GM18498 (cell line): ENCODE data around the gene TRAPPC3.
"Not testable (repeated sequence)": the region's sequence is repeated elsewhere in the genome, so short reads cannot be mapped to it uniquely, and the experiment has no call there.

Experiments used
- ATAC-seq: cut with Tn5 transposase; IDR thresholded peaks from one replicate; pipeline ENCODE4 v1.9.1; 2021; ENCODE audit warnings: mild to moderate bottlenecking, moderate library complexity; ENCODE audit not compliant: unreplicated experiment

TRAPPC3 gene

GRCh38 chr1:36149237-36149972 is at the start of gene TRAPPC3:
Gene TRAPPC3, minus strand, starts transcription at chr1:36149486. Its CDS starts 108 bp downstream, at chr1:36149378.
- peak; percentile 92 for ATAC-seq

- ATAC-seq, result no peak
Measured at GRCh38 chr1:36198641-36199040, 49.4 kb upstream of the TRAPPC3 start.

GRCh38 chr1:36196805-36197204 is 47.5 kb upstream of the TRAPPC3 start:
- not testable (repeated sequence) for ATAC-seq

DNA sequence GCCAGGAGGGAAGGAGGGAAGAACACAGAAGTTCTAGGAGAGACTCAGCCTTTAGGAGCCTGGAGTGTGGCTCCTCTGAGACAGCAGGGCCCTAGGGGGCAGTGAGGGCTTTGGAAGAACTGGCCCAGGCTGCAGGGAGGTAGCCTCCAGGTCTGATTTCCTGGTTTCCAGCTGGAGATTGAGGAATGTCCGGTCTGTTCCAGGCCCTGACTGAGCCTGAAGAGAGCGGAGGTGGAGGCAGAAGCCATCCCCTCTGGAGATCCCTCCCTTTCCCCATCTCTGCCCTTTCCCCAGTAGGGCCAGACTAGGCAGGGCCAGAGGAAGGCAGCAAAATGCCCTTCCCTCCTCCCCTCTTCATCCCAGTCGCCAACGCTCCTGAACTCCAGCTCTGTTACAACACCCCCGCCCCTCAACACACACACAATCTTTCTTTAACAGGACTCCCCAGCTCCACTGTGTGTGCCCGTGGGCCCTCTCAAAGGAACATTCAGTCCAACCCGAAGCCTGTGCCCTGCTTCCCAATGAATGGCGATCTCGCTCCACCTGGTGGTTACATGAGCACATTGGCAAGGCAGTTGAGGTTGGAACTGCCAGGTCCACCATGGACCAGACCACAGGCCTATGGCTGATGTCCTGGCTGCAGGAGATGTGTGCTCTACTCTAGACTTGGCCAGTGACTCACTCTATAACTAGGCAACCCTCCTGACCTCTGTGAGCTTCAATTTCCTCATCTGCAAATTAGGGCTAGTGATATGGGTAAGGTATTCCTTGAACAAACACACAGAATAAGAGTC is 38.7 kb upstream of the TRAPPC3 start:
- ATAC-seq, result peak; percentile 68

DNA sequence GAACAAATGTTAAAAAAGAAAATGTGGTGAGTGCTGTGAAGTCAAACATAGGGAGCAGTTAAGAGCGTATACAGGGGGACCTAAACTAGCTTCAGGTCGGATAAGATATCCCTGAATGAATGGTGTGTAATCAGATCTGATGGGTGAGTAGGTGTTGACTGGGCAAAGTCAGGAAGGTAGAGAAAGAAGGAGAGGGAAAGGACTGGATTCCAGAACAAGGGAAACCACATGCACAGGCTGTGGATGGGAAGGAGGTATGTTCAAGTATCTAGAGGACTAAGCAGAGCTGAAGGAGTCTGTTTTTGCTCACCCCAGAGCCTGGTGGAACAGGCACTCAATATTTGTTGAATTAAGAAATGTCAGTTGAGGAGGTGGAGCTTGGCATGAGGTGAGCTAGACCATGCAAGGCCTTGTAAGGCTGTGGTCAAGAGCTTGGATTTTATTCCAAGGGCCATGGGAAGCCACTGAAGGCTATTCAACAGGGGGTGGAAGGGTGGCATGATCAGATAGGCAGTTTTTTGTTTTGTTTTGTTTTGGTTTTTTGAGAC is 34.1 kb upstream of the TRAPPC3 start:
- no peak for ATAC-seq

- ATAC-seq, result no peak
Measured at GRCh38 chr1:36182734-36183133, 33.4 kb upstream of the TRAPPC3 start.

- ATAC-seq, result no peak
Measured at GRCh38 chr1:36179220-36179600, 29.9 kb upstream of the TRAPPC3 start.

DNA sequence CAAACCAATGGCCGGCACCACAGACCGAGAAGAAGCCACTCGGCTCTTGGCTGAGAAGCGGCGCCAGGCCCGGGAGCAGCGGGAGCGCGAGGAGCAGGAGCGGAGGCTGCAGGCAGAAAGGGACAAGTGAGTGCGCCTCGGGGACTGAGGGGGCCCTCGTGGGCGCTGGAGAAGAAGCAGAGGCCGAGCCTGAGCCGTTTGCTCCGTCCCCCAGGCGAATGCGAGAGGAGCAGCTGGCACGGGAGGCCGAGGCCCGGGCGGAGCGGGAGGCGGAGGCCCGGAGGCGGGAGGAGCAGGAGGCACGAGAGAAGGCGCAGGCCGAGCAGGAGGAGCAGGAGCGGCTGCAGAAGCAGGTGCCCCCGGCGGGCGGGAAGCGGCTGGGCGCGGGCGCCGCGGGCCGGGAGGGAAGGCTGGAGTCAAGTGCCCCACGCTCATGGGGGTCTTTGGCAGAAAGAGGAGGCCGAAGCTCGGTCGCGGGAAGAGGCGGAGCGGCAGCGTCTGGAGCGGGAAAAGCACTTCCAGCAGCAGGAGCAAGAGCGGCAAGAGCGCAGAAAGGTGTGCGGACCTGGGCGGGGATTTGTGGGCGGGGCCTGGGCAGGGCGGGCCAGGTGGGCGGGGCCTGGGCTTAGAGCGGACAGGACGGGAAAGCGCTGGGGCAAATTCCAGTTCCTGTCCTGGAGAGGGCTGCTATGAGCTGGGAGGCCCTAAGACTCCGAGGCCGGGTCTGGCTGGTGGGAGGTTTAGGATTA is 29.4 kb upstream of the TRAPPC3 start:
- ATAC-seq, result no peak

DNA sequence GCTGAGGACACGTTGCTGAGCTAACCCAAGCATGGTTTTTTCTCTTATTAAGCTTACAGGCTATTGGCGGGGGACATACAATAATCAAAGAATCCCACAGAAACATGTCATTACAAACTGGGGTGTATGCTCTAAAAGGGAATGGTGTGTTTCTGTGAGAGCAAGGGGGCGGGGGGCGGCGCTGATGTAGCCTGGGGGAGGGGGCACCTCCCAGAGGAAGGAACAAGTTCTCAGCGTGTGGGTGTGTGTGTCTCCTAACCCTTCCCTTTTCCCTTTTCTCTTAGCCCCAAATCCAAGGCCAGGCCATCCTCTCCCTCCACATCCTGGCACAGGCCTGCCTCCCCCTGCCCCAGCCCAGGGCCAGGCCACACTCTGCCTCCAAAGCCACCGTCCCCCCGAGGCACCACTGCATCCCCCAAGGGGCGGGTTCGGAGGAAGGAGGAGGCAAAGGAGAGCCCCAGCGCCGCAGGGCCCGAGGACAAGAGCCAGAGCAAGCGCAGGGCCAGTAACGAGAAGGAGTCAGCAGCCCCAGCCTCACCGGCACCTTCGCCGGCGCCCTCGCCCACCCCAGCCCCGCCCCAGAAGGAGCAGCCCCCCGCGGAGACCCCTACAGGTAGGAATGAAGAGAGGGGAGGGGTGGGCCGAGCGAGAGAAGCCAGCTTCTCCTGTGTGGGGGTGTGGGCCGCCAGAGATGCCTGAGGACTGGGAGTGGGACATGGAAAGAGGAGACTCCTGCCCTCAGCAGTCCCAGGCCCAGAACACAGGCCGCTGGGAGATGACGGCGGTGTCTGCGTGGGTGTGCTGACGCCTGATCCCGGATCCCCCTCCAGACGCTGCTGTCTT is 28.5 kb upstream of the TRAPPC3 start:
- ATAC-seq, result no peak

DNA sequence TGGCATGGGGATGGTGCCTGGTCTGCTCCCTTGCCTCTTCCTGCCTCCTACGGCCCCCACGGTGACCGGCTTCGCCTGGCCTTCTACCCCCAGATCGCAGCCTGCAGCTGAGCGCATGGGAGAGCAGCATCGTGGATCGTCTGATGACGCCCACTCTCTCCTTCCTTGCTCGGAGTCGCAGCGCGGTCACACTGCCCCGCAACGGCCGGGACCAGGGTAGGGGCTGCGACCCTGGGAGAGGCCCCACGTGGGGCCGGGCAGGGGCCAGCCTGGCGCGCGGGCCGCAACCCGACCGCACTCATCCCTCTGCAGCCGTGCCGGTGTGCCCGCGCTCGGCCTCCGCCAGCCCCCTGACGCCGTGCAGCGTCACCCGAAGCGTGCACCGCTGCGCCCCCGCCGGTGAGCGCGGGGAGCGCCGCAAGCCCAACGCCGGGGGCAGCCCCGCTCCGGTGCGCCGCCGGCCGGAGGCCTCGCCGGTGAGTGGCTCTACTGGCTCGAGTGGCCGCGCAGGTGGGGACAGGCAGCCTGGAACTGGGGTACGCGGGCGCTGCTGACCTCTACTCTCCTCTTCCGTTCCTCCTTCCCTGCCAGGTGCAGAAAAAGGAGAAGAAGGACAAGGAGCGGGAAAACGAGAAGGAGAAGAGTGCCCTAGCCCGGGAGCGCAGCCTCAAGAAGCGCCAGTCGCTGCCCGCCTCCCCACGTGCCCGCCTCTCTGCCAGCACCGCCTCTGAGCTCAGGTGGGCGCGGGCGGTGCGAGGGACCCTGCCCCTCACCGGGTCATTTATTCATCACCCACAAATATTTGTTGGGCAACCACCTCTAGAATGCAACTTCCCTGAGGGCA is 27.0 kb upstream of the TRAPPC3 start:
- no peak for ATAC-seq

- ATAC-seq, result peak; percentile 52
Measured at GRCh38 chr1:36175137-36176095, 26.1 kb upstream of the TRAPPC3 start.

DNA sequence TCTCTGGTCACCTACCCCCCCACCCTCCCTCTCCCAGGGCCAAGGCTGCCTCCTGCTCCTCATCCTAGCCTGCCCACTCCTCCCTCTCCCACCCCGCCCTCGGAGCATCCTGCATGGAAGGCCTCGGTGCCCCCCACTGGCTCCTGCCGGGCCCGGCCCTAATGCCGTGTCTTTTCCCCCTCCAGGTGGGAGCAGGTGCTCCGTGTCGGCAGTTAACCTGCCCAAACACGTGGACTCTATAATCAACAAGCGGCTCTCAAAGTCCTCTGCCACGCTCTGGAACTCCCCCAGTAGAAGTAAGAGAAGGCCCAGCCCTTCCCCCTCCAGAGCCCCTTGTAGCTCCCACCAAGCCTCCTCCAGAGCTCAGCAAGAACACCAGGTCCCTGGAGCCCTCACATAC is 25.4 kb upstream of the TRAPPC3 start:
- no peak for ATAC-seq

- no peak for ATAC-seq
Measured at GRCh38 chr1:36172983-36173382, 23.7 kb upstream of the TRAPPC3 start.

DNA sequence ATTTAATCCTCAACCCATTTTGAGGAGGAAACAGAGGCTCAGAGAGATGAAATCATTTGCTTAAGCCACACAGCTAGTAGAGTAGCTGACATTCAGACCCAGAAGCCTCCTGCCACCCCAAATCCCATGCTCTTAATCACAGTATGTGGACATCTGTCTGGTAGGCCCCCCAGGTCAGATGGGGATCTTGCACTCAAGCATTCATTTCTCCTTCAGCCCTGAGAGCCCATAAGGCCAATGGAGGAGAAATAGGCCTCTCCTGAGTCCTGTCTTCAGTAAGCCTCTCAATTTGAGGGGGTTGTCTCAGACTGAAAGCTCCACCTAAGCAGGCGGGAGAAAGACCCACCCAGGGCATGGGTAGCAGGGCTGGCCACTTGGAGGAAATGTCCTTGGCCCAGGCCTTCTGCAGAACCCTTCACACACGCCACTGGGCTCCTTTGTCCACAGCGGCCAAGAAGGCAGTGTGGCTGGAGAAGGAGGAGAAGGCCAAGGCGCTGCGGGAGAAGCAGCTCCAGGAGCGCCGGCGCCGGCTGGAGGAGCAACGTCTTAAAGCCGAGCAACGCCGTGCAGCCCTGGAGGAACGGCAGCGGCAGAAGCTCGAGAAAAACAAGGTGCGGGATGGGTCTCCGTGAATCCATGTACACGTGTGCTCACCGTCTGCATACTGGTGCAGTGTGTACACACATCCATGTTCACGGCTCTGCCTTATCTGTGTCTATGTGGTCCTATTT is 22.9 kb upstream of the TRAPPC3 start:
- no peak for ATAC-seq

DNA sequence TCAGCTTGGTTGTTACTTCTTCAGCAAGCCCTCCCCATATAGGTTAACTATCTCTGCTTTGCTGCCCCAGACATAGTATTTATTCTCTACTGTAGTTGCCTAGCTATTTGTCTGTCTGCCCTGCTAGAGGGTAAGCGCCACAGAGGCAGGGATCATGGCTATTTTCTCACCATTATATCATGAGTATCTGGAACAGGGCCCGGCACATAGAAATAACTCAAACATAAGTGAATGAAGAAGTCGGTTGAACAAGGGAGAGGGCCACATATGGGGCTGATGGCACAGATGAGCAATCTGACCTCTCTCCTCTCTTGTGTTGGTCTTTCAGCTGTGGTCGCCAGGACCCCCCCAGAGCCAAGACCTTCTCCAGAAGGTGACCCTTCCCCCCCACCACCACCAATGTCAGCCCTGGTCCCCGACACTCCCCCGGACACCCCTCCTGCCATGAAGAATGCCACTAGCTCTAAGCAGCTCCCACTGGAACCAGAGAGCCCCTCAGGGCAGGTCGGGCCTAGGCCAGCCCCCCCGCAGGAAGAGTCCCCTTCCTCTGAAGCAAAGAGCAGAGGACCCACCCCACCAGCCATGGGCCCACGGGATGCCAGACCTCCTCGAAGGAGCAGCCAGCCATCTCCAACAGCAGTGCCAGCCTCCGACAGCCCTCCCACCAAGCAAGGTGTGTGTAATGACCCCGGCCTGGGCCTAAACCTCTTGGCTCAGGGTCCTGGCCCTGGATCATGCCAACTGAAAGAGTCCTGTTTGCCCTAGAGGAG is 21.5 kb upstream of the TRAPPC3 start:
- ATAC-seq, result no peak

- ATAC-seq, result no peak
Measured at GRCh38 chr1:36168514-36168913, 19.2 kb upstream of the TRAPPC3 start.
